HepG2 (cell line): ENCODE measurements around the gene TMED9. TPM values are rescaled to one million over a fixed set of nuclear protein-coding genes. Genes with fewer than 3 reads are reported as not detected.

Experiments used
- ATAC-seq: fragments of 200-7000 bp; cut with Tn5 transposase; 3 replicates; pipeline ENCODE4 v1.9.1; 2020; ENCODE audit warnings: mild to moderate bottlenecking, moderate library complexity
- BruUV-seq: library from RNA; stranded (reverse); fragments of 400-500 nt; replicated peaks from 2 replicates; lab custom pipeline; 2021; lab: Mats Ljungman, UMichigan
- CTCF ChIA-PET: fragments of 300-600 bp; formaldehyde crosslinking; extraction: SDS; loops from one replicate; lab custom pipeline; 2021; ENCODE audit warnings: low total read pairs, inconsistent platforms, low intra/inter-chr PET ratio; lab: Yijun Ruan, JAX
- POLR2A ChIA-PET: fragments of 350-600 bp; sonication (Branson Sonifier 250); formaldehyde crosslinking; loops from one replicate; lab custom pipeline; 2020; ENCODE audit warnings: antibody characterized with exemption, inconsistent platforms; lab: Yijun Ruan, JAX
- DNase-seq: peaks from one replicate; pipeline ENCODE4 v3.0.0-alpha.2; 2015; ENCODE audit warnings: low spot score
- FAIRE-seq: peaks from 3 replicates; lab custom pipeline; 2011; peaks lifted over from hg19 to GRCh38; lab: Jason Lieb, UNC
- H2AFZ ChIP-seq: one replicate; pipeline ENCODE4 v1.6.1; 2011; ENCODE audit warnings: low read length, inconsistent platforms
- H3K27ac ChIP-seq: fragments of 300-600 bp; 3 replicates; pipeline ENCODE4 v1.8.0; 2011; ENCODE audit warnings: mixed run types, mild to moderate bottlenecking, mixed read lengths, low read length, inconsistent platforms; ENCODE audit not compliant: insufficient read depth; ENCODE audit errors: extremely low read length
- H3K27me3 ChIP-seq, 2 experiments: fragments of 200-600 bp in 1 of 2; 2 replicates in 1 of 2; 3 replicates in 1 of 2; pipeline versions ENCODE4 v1.6.0 to v1.8.0; 2011; ENCODE audit warnings: low read length in 2 of 2, mild to moderate bottlenecking in 2 of 2, moderate library complexity in 2 of 2, inconsistent platforms in 1 of 2; ENCODE audit not compliant: insufficient read depth in 2 of 2, control insufficient read depth in 1 of 2
- H3K36me3 ChIP-seq, 2 experiments: fragments of 200-600 bp in 1 of 2; replicated peaks in 1 of 2; 2 replicates in 1 of 2; 3 replicates in 1 of 2; pipeline versions ENCODE4 v1.5.1 to v1.8.0; 2011; ENCODE audit warnings: low read length in 2 of 2, inconsistent platforms in 1 of 2; ENCODE audit not compliant: insufficient read depth in 2 of 2, control insufficient read depth in 1 of 2
- H3K4me1 ChIP-seq: 2 replicates; pipeline ENCODE4 v1.5.1; 2012; ENCODE audit warnings: low read length, inconsistent platforms; ENCODE audit not compliant: insufficient read depth
- H3K4me2 ChIP-seq: 2 replicates; pipeline ENCODE4 v1.6.0; 2011; ENCODE audit warnings: low read depth, low read length, inconsistent platforms
- H3K4me3 ChIP-seq, 3 experiments: fragments of 200-600 bp in 1 of 3; sonication (generic), shearing (Covaris generic) in 1 of 3; replicated peaks in 1 of 3; 2 replicates each; pipeline ENCODE4 v1.5.1; 2011 to 2016; ENCODE audit warnings: low read length in 3 of 3, inconsistent platforms in 2 of 3, low read depth in 2 of 3, mild to moderate bottlenecking in 2 of 3, control low read depth in 1 of 3, mixed read lengths in 1 of 3; ENCODE audit not compliant: insufficient read depth in 1 of 3
- H3K79me2 ChIP-seq: one replicate; pipeline ENCODE4 v1.6.1; 2011; ENCODE audit warnings: low read length, inconsistent platforms; ENCODE audit not compliant: insufficient read depth
- H3K9ac ChIP-seq: 2 replicates; pipeline ENCODE4 v1.6.0; 2011; ENCODE audit warnings: mild to moderate bottlenecking, low read depth, low read length, inconsistent platforms; ENCODE audit not compliant: insufficient read depth
- H3K9me3 ChIP-seq: 2 replicates; pipeline ENCODE4 v1.5.1; 2012; ENCODE audit warnings: mild to moderate bottlenecking, low read length
- H4K20me1 ChIP-seq: 2 replicates; pipeline ENCODE4 v1.6.0; 2011; ENCODE audit warnings: inconsistent platforms, mild to moderate bottlenecking, low read length, moderate library complexity; ENCODE audit not compliant: insufficient read depth
- ARNTL ChIP-seq: sonication (generic); formaldehyde crosslinking; IDR thresholded peaks from 2 replicates; pipeline ENCODE4 v1.4.0; 2020; ENCODE audit warnings: mild to moderate bottlenecking, missing genetic modification reagents
- KDM5A ChIP-seq: fragments of 200-600 bp; sonication (generic); IDR thresholded peaks from 2 replicates; pipeline ENCODE4 v1.7.0; 2018; ENCODE audit warnings: antibody characterized with exemption, mild to moderate bottlenecking, low read length, borderline replicate concordance
- KLF9 ChIP-seq: IDR thresholded peaks from 2 replicates; pipeline ENCODE4 v1.6.1; 2016; ENCODE audit warnings: low read depth
- RBFOX2 ChIP-seq: fragments of 200-400 bp; formaldehyde crosslinking; IDR thresholded peaks from 2 replicates; pipeline ENCODE4 v1.6.1; 2017; ENCODE audit warnings: low read depth, mild to moderate bottlenecking, low read length
- SMC3 ChIP-seq: IDR thresholded peaks from 2 replicates; pipeline ENCODE4 v1.6.1; 2011; ENCODE audit warnings: low read length, improper control_type of control experiment
- ZMAT3 ChIP-seq: sonication (generic); formaldehyde crosslinking; conservative IDR thresholded peaks from 2 replicates; pipeline ENCODE4 v1.7.0; 2021; ENCODE audit warnings: missing genetic modification reagents
- ZNF232 ChIP-seq: sonication (generic); formaldehyde crosslinking; IDR thresholded peaks from 2 replicates; pipeline ENCODE4 v1.4.0; 2020; ENCODE audit warnings: missing genetic modification reagents, borderline replicate concordance
- ZSCAN20 ChIP-seq: sonication (generic); formaldehyde crosslinking; IDR thresholded peaks from 2 replicates; pipeline ENCODE4 v1.4.0; 2020; ENCODE audit warnings: missing genetic modification reagents, mild to moderate bottlenecking, borderline replicate concordance
- WGBS: methylation state at CpG from one replicate; pipeline ENCODE4 v1.1.6; 2017; ENCODE audit warnings: low lambda C conversion rate; 5-methylcytosine and 5-hydroxymethylcytosine counted together
- in situ Hi-C: cut with HindIII; loops from 2 replicates; pipeline ENCODE4 v1.10.0; 2017; ENCODE audit warnings: low pct_unique_long_range_greater_than_20kb; ENCODE audit not compliant: extremely low pct_ligation_motif_present
- intact Hi-C: fragments of 100-400 bp; cut with micrococcal nuclease; formaldehyde crosslinking; loops from one replicate; pipeline ENCODE4 v1.10.0; 2022; ENCODE audit not compliant: unreplicated experiment
- polyA plus RNA-seq, 8 experiments: library from polyadenylated mRNA; depleted of rRNA in 3 of 8; stranded (reverse) in 7 of 8; unstranded in 1 of 8; fragments of >200 nt; fragmentation: Illumina TruSeq in 4 of 8; extraction: Trizol in 4 of 8; gene quantifications; 2 replicates each; pipeline versions ENCODE4 v1.2.1 to v1.2.3, GENCODE V29; 2011 to 2016; ENCODE audit warnings: low read depth in 4 of 8, missing spikeins in 1 of 8, mixed read lengths in 1 of 8; ENCODE audit not compliant: insufficient read depth in 1 of 8
- total RNA-seq, 5 experiments: library from RNA; depleted of rRNA; stranded (reverse); fragments of >200 nt; fragmentation: Illumina TruSeq; extraction: Trizol; gene quantifications; 2 replicates each; pipeline ENCODE4 v1.2.3, GENCODE V29; 2016; ENCODE audit warnings: low read depth in 1 of 5
- TF ChIP-seq, protein P1 (sequence below): conservative IDR thresholded peaks from 2 replicates; pipeline ENCODE4 v1.6.1; 2018; ENCODE audit warnings: missing genetic modification reagents
- TF ChIP-seq, protein P2 (sequence below): sonication (generic); formaldehyde crosslinking; IDR thresholded peaks from 2 replicates; pipeline ENCODE4 v1.5.1; 2020; ENCODE audit warnings: missing genetic modification reagents, mild to moderate bottlenecking, borderline replicate concordance

TMED9 gene
- total and polyA plus RNA-seq, 2 of the 13 experiments (the other 11 are each of a cell fraction or from before 2014, with no cell fraction given) = 161 to 350 TPM

DNA sequence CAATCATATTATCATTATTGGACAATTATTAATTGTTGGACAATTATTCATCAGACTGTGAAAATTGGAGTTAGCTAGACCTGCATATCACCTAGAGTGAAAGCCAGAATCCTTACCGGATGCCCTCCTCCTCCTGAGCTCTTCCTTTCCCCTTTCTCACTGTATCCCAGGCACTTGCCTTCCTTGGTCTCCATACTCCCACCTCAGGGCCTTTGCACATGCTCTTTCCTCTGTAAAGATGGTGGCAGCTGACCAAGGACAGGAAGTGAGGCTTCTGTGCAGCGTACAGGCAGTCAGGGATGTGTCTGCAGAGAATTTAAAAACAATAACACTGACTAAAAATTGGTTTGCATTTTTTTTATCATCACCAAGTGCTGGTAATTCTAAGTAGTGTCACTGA lies 22.1 kb upstream of the TMED9 start:
- Histone ChIP-seq H3K9ac (no peak overlapping the region), H4K20me1 (no peaks in the 10 kb centered on the region), H3K79me2 (no peaks in the 10 kb centered on the region), H3K27me3 (peaks cover 0 to 9% of the 10 kb centered on the region in 2 experiments; a peak in 2 of 5 replicates), H3K4me2 (no peak overlapping the region), H2AFZ (no peak overlapping the region), H3K36me3 (no peaks in the 10 kb centered on the region), H3K4me3 (no peak overlapping the region), H3K9me3 (no peaks in the 10 kb centered on the region), H3K27ac (no peak overlapping the region), H3K4me1 (peaks cover 12% of the 10 kb centered on the region; the same call in 1 of the 2 replicates)
- FAIRE-seq (no peak), ATAC-seq (no peak), DNase-seq (no peak)
- ChIA-PET POLR2A (no interaction called here), CTCF (no interaction called here)
- in situ Hi-C loops = no loop called here
- BruUV-seq = no TSS peak
- intact Hi-C loops = no loop called here
- 0% methylated on average over 2 of the region's 2 CpGs for WGBS
- no peak for TF ChIP-seq ZMAT3 (CRISPR knock-in tag)
- TF ChIP-seq KDM5A = no peak
- no peak for TF ChIP-seq RBFOX2
- TF ChIP-seq, protein P1, sequence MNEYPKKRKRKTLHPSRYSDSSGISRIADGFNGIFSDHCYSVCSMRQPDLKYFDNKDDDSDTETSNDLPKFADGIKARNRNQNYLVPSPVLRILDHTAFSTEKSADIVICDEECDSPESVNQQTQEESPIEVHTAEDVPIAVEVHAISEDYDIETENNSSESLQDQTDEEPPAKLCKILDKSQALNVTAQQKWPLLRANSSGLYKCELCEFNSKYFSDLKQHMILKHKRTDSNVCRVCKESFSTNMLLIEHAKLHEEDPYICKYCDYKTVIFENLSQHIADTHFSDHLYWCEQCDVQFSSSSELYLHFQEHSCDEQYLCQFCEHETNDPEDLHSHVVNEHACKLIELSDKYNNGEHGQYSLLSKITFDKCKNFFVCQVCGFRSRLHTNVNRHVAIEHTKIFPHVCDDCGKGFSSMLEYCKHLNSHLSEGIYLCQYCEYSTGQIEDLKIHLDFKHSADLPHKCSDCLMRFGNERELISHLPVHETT (CRISPR knock-in tag) = no peak
- no peak for TF ChIP-seq ZNF232 (CRISPR knock-in tag)
- TF ChIP-seq, protein P2, sequence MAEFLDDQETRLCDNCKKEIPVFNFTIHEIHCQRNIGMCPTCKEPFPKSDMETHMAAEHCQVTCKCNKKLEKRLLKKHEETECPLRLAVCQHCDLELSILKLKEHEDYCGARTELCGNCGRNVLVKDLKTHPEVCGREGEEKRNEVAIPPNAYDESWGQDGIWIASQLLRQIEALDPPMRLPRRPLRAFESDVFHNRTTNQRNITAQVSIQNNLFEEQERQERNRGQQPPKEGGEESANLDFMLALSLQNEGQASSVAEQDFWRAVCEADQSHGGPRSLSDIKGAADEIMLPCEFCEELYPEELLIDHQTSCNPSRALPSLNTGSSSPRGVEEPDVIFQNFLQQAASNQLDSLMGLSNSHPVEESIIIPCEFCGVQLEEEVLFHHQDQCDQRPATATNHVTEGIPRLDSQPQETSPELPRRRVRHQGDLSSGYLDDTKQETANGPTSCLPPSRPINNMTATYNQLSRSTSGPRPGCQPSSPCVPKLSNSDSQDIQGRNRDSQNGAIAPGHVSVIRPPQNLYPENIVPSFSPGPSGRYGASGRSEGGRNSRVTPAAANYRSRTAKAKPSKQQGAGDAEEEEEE (CRISPR knock-in tag) = no peak
- TF ChIP-seq SMC3 = no peak
- no peak for TF ChIP-seq ARNTL
- TF ChIP-seq ZSCAN20 = no peak
- no peak for TF ChIP-seq KLF9 (CRISPR knock-in tag)
